ENCODE measurements around the gene GART. TPM values are rescaled to one million over a fixed set of nuclear protein-coding genes. Genes with fewer than 3 reads are reported as not detected.

Gene GART
- total and polyA plus RNA-seq, 4 donors, result 15.3 to 58.7 (median 46.9) TPM

- ATAC-seq (ENCODE audit: insufficient read depth, low FRiP score) (no peak), DNase-seq (no peak)
- Histone ChIP-seq H3K27ac (ENCODE audit: low read depth in 1 of 2, low read length in 1 of 2) (peak overlapping the region; percentile 95 to 99), H3K4me3 (peak overlapping the region; percentile 58), H3K4me1 (ENCODE audit: control insufficient read depth in 5 of 5, insufficient read depth in 5 of 5, low read length in 5 of 5) (peaks cover 0 to 7% (median 3%) of the 10 kb centered on the region in 5 donors), H3K9me3 (ENCODE audit: control insufficient read depth in 4 of 4, insufficient read depth in 3 of 4, low read length in 3 of 4) (no peaks in the 10 kb centered on the region), H3K27me3 (ENCODE audit: control insufficient read depth in 3 of 3, insufficient read depth in 3 of 3, low read length in 2 of 3) (no peaks in the 10 kb centered on the region), H3K36me3 (ENCODE audit: control insufficient read depth in 4 of 4, insufficient read depth in 4 of 4, low read length in 4 of 4) (no peaks in the 10 kb centered on the region), H3K9ac (ENCODE audit: insufficient read depth in 1 of 2, low read length in 2 of 2) (peak overlapping the region; percentile 90 to 94)
- WGBS, 2 donors, result 29 to 34% methylated on average over 17 of the region's 17 CpGs
- no peak for TF ChIP-seq CTCF (IDR thresholded peaks at IDR 0.05; ENCODE audit: control extremely low read depth, extremely low read depth)
Measured at GRCh38 chr21:33480481-33481103, 61.3 kb downstream of the GART start.

- TF ChIP-seq CTCF (IDR thresholded peaks at IDR 0.05; ENCODE audit: control extremely low read depth, extremely low read depth), result no peak
- Histone ChIP-seq H3K9me3 (ENCODE audit: control insufficient read depth in 4 of 4, insufficient read depth in 3 of 4, low read length in 3 of 4) (no peaks in the 10 kb centered on the region), H3K9ac (ENCODE audit: insufficient read depth in 1 of 2, low read length in 2 of 2) (peak within 1 kb of the TSS; percentile 92 to 94), H3K27ac (ENCODE audit: low read depth in 1 of 2, low read length in 1 of 2) (peak within 1 kb of the TSS; percentile 99 to 100), H3K4me3 (peak within 1 kb of the TSS; percentile 96), H3K36me3 (ENCODE audit: control insufficient read depth in 4 of 4, insufficient read depth in 4 of 4, low read length in 4 of 4) (no peaks in the 10 kb centered on the region), H3K4me1 (ENCODE audit: control insufficient read depth in 5 of 5, insufficient read depth in 5 of 5, low read length in 5 of 5) (peaks cover 0 to 7% (median 3%) of the 10 kb centered on the region in 5 donors), H3K27me3 (ENCODE audit: control insufficient read depth in 3 of 3, insufficient read depth in 3 of 3, low read length in 2 of 3) (no peaks in the 10 kb centered on the region)
- peak; percentile 96 to 98 (median 98) for DNase-seq
- 0% methylated on average over 78 to 93 of the region's 93 CpGs for WGBS, 2 donors
- ATAC-seq (ENCODE audit: insufficient read depth, low FRiP score), result peak; percentile 99
Measured at GRCh38 chr21:33479679-33480480, 62.0 kb downstream of the GART start, which contains the start of gene TMEM50B. Gene TMEM50B (minus strand): TSS chr21:33479974. CDS start chr21:33468885, 11,089 bp downstream.

GRCh38 chr21:33478935-33479678, 62.8 kb downstream of the GART start:
- Histone ChIP-seq H3K9me3 (ENCODE audit: control insufficient read depth in 4 of 4, insufficient read depth in 3 of 4, low read length in 3 of 4) (no peaks in the 10 kb centered on the region), H3K36me3 (ENCODE audit: control insufficient read depth in 4 of 4, insufficient read depth in 4 of 4, low read length in 4 of 4) (peaks cover 0 to under 1% (median 0%) of the 10 kb centered on the region in 4 donors), H3K4me3 (peak overlapping the region; percentile 96), H3K27me3 (ENCODE audit: control insufficient read depth in 3 of 3, insufficient read depth in 3 of 3, low read length in 2 of 3) (no peaks in the 10 kb centered on the region), H3K27ac (ENCODE audit: low read depth in 1 of 2, low read length in 1 of 2) (peak overlapping the region; percentile 87 to 100), H3K4me1 (ENCODE audit: control insufficient read depth in 5 of 5, insufficient read depth in 5 of 5, low read length in 5 of 5) (peaks cover 0 to 7% (median 3%) of the 10 kb centered on the region in 5 donors), H3K9ac (ENCODE audit: insufficient read depth in 1 of 2, low read length in 2 of 2) (peak overlapping the region; percentile 88 to 92)
- 0 to 1% methylated on average over 61 to 68 of the region's 68 CpGs for WGBS, 2 donors
- no peak for TF ChIP-seq CTCF (IDR thresholded peaks at IDR 0.05; ENCODE audit: control extremely low read depth, extremely low read depth)
- peak; percentile 36 to 63 (median 44) for DNase-seq
- peak; percentile 3 for ATAC-seq (ENCODE audit: insufficient read depth, low FRiP score)

Data from lung (tissue), 12 donors.